Metanephros (tissue), 1 donor: ENCODE data around the gene ECE1. TPM values are rescaled to one million over a fixed set of nuclear protein-coding genes. Genes with fewer than 3 reads are reported as not detected.

ENCODE experiments used
- total RNA-seq: library from RNA; depleted of rRNA; stranded (reverse); fragments of >200 nt; gene quantifications from one replicate; pipeline ENCODE4 v1.2.3, GENCODE V29; 2014

Gene ECE1
- 50.3 TPM for total RNA-seq

DNA sequence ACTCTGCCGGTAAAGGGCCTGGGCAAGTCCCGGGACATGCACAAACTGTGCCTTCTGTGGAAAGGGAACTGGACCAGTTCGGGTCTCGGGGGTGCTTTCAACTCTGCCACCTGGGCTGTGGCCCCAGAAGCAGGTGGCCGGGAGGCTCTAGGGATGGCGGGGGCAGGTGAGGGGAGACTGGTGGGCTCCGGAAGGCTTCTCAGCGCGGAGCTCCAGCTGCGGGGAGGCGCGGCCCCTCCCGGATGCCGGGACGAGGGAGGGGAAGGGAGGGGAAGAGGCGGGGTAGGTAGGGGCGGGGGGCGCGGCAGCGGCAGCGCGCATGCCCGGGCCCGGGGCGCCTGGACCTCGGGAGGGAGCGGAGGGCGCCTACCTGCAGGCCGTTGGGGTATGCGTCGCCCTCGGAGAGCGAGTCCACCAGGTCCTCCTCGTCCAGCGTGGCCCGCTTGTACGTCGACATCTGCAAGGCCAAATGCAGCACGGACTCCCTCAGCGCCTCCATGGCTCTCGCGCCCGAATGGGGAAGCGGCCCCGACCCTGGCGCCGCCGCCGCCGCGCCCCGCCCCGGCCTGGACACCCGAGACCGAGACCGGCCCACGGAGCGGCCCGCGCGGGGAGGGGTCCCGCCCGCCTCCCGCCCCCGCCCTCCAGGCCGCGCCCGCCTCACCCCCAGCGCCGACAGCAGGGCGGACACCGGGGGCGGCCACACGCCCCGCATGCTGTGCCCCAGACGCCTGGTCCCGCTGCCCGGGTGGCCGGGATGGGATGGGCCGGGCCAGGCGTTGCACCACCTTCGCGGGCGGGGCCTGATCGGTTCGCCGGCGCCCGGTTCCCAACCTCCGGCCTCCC lies at the start of gene ECE1:
Gene ECE1 (minus strand): TSS at position 764 of the 846 bp plus-strand sequence. CDS start 49 bp downstream, at position 715.

DNA sequence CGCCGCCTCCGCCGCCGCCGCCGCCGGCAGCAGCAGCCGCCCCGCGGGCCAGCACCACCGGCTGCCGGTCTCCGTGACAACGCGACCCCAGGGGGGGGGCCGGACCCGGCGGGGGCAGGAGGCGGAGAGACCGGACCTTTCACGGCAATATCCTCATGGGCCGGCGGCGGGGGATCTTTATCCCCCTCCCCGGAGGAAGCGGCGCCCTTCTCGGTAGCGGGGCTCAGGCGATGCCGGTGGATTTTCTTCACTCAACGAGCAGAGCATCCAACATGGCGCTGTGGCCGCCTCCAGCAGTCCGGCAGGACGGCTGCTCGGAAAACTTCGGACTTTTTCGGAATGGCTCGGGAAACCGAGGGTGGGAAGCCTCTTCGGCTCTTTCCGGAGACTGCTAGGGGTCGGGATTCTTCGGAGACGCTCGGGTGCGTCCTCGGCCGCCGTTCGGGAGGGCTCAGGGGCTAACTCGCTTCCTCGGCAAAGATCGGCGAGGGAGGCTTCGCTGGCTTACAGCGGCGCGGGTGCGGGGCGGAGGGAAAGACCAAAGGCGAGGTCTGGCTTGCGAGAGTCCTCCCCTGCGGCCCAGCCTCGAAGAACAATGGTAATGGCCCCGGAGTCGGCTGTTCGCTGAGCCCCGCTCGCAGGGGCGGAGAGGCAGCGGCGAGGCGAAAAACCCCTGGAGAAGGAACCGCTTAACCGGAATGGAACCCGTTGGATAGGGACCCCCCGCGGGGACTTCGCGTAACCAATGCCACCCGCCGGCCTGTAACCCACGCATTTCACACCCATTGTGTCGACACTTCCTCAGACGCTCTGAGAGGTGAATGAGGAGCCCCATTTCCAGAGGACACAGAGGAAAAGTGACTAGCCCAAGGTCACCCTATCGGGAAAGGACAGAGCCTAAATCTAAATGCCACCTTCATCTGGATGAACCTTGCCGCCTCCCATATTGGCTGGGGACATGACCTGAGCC lies 113.4 kb downstream of the ECE1 start, which contains the start of gene EIF4G3:
Gene EIF4G3 (minus strand): TSS at position 312 of the 970 bp plus-strand sequence. CDS start 174,155 bp downstream, outside the sequence.

Other genes starting within 250 kb of the ECE1 start
- gene EIF4G3, start 113.6 kb downstream of the ECE1 start, total RNA-seq = 46.4 TPM
- 10.3 TPM for gene NBPF3, start 149.7 kb upstream of the ECE1 start, total RNA-seq
- 17.4 TPM for gene ALPL, start 219.0 kb upstream of the ECE1 start, total RNA-seq